Stimulated activated CD8-positive, alpha-beta memory T cell treated with anti-CD3 and anti-CD28 coated beads, Interleukin-15, amount 100 ng/mL, for 1 hour (primary cell): Measurements from ENCODE around the gene GCC1.
"Not testable (repeated sequence)": the region's sequence is repeated elsewhere in the genome, so short reads cannot be mapped to it uniquely, and the experiment has no call there.

Experiments
- DNase-seq: peaks from one replicate; pipeline ENCODE4 v3.0.0-alpha.2; 2020; ENCODE audit warnings: low read depth

The GCC1 gene

DNA sequence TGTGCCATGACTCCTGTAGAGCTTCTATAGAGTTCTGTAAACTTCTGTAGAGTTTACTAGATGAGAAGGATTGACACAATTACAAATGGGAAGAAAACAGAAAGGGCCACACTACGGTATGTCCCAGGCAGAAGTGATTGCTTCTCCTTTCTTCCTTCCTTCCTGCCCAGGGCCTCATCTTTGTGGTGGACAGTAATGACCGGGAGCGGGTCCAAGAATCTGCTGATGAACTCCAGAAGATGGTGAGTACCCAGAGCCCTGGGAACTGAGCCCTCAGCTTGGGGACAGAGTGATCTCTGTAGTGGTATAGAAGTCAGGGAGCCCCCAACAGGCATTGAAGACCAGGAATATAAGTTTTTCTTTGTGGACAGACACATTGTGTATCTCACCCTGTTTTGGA is 4.5 kb upstream of the GCC1 start:
- no peak for DNase-seq

DNA sequence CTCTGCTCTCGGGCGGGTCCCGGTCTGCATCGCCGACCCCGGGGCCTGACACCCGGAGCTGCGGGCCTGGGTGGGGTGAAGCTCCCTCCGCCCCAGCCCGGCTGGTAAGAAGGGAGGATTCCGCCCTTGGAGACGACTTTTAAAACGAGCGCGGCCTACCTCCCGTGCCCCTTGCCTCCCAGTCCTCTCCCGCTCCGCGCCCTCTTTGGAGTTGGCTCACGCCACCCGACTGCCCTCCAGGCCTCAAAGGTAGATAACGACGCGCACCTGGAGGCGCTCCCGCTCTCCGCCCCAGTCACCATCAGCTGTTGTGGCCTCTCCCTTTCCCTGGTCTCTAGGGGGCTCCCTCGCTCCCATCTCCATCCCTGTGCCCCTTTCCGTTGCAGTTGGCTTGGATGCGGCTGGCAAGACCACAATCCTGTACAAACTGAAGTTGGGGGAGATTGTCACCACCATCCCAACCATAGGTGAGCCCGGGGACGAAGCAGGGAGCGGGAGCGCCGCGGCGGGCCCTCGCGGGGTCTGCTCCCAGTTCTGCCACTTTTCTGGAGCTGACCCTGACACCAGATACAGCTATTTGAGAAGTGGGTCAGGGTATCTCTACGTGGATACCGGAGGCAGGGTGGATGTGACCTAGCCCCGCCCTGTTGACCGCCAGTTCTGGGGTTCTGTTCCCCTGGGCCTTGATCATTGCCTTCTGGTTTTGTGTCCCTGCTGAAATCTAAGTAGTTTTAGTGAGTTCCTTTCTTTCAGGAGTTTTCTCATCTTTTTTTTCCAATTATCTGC is 3.5 kb upstream of the GCC1 start:
- no peak for DNase-seq

DNA sequence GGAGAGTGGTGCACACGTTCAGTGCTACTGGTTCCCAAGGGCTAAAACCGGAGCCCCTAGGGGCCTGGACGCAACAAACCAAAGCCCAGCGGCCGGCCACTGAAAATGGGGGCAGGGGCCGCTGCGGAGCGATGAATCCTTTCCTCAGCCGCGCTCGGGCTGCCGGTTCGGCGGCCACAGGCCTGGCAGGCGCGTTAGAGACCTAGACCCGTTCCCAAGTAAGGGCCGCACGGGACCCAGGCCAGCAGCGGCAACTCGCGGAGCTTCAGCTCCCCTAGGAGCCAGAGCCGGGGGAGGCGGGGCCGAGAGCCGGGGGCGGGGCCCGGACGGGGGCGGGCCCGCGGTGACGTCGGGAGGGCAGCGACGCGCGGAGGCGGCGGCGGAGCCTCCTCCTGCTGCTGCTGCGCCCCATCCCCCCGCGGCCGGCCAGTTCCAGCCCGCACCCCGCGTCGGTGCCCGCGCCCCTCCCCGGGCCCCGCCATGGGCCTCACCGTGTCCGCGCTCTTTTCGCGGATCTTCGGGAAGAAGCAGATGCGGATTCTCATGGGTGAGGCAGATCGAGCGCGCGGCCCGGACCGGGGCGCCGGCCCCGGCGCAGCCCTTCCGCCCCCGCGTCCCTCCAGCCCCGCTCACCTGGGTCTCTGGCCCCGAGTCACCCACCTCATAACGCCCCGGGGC is 2.8 kb upstream of the GCC1 start, which contains the start of gene ARF5:
Gene ARF5 (plus strand): TSS at position 393 of the 678 bp plus-strand sequence. CDS start 88 bp downstream, at position 481.
- DNase-seq: peak; percentile 76

DNA sequence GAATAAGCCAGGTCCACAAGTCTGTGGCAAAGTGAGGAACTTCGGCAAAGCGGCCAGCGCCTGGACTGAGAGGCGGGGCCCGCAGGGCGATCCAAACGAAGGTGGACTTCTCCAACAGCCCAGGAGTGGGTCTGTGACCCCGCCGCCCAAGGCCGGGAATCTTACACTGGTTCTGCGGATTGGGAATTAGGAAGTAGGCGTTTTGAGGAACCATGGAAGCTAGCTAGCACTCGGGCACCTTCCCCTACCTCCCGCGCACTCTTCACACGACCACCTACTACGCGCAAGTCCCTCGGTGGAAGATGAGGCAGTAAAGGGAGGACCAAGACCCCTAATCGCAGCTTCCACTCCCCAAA is 2.2 kb upstream of the GCC1 start:
- no peak for DNase-seq

DNA sequence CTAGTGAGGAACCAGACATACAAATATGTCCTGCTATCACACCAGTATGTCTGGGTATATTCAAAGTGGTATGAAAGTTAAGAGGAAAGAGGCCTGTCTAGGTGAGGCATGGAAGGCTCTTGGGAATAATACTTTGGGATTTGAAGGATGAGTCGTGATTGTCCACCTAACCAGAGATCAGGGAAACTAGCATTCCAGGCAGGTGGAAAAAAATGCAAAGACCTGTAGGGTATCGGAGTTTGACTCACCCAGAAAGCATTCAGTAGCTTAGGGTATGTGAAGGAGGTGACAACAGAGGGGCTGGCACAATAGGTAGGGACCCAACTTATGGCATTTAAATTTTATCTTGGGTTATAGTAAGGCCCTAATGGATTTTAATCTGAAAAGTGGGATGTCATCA is 950 bp upstream of the GCC1 start:
- DNase-seq: no peak

DNA sequence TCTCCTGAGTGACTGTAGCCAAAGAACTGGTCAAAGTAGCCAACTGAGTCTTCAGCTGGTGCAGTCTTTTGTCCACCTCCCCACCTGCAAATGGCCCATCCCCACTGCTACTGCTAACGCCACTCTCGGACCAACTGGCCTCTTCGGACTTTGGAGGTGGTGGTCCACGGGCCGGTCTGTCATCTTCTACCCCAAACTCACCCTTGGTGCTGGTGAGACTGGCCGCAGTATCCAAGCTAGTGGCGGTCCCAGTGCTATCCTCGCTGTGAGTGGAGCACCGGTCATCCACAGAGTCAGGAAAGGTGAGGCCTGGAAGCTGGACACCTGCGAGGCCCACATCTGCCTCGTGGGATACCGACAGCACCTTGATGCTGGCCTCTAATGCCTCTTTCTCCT is 750 bp downstream of the GCC1 start:
- DNase-seq: no peak

DNA sequence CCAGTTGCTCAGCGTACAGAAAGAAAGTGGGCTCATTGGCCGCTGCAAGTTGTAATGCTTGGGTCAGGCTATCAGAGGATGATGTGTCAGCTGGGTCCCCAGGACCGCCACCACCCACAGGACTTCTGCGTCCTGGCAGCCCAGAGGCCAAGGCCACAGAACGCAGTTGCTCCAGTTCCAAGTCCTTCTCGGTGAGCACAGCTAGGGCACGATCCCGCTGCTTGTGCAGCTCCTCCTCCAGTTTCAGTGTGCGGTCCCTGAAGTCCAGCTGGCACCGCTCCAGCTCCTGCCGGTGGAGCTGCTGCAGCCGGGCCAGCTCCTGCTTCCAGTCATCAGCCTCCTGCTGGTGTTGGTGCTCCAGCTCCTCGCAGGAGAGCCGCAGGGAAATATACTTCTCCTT is 3.0 kb downstream of the GCC1 start:
- no peak for DNase-seq

DNA sequence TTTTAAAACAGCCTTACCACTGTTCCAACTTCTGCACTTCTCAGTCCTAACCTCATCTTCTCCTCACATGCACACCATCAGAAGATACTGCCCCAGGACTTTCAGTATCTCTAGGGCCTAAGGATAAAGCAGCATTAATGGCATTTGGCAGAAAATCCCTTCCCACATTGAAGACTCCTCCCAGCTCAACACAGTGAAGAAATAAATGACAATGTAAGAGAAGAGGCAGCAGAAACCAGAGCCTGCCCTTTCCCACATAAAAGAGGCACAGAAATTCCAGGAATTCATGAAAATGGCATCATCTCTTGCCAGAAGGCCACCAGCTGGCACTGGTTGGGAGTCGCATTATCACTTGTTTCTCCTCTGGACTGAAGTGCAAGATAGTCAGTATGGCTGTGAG is 3.7 kb downstream of the GCC1 start:
- no peak for DNase-seq

DNA sequence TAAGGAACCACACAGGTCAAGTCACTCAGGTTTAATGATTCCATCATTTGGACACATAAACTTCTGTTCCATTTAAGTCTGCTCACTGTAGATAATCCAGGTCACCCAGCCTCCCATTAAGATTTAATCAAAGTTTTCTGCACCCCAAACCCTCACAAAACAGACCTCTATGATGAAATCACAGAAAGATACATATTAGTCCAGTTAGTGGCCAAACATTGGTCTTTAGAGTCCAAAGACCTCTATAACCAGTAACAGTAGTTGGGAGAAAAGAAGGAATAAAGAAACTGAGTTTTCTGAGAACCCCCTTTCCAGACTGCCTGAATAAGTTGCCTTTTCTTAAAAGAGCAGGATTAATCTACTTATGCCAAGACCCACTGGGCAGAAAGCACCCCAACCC is 4.8 kb downstream of the GCC1 start:
- DNase-seq: no peak

DNA sequence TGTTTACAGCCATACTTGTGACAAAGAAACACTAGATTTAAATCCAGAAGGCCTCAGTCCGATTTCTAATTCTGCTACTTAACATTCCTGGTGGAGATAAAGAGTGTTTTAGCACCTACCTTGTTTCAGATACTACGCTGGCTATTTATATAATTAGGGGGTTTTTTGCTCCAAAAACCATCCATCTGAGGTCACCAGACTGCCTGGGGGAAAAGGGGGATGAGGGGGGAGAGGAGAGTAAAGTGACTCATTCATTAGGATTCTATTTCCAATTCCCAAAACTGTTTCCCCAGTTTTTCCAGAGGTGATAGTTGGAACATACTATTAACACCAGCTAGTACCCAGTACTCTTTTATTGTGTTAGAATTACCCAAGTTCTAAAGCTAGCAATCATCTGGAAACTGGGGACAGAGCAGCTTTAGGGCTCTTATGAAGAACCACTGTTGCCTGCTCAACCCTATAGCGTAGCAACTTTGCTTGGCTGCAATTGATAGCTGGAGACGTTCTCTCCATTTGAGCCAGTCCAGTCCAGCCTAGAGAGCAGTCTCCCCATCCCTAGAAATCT is 6.6 kb downstream of the GCC1 start:
- no peak for DNase-seq

DNA sequence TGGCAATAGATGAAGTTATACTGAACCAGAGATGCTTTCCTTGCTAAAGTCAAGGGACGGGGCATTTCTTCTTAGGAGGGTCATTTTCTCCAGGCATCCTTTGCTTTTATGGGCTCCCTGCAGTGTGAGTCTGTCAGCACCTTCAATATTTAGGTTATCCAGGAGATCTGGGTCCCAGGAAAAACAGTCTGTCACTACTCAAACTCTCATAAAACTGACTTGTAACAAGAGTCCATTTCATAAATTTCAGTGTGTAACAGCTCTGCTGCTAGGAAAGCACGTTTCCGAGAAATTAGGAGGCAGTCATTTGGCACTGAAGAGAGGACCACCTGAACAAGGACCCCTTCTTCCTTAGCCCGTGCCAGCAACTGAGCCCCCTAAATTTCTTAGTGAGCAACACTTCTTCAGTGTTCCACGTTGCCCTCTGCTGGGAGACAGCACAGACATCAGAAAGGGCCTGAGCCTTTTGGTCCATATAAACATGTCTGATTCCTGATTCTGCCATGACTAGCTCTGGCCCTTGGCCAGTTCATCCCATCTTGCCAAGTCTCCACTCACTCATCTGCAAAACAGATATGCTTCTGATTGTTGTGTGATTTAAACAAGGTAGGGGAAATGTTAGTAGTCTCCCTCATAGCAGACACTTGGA is 7.2 kb downstream of the GCC1 start:
- no peak for DNase-seq

DNA sequence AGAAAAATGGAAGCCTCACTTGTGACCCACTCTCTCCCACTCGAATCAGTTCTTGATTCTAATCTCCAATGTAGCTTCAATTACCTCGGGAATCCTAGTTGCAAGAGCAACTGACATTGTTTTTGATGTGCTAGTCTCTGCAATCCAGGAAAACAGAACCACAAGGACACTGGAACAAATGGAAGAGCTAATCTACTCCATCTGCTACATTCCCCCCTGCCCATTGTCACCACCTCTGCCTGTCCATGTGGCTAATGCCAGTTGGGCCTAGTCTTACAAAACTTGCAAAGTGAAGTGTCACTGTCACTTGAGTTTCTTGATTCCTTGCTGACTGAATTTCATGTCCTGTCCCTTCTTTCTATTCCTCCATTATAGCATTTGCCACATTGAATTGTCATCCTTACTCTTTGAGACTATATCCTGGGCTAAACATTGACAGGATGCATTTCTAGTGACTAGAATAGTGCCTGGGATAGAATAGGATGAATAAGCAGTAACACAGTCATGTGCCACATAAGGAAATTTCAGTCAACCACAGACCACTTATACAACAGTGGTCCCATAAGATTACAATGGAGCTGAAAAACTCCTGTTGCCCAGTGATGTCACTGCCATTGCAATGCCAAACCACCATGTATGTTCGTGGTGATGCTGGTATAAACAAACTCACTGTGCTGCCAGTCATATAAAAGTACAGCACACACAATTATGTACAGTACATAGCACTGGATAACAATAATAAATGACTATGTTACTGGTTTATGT is 13.5 kb downstream of the GCC1 start:
- no peak for DNase-seq

DNA sequence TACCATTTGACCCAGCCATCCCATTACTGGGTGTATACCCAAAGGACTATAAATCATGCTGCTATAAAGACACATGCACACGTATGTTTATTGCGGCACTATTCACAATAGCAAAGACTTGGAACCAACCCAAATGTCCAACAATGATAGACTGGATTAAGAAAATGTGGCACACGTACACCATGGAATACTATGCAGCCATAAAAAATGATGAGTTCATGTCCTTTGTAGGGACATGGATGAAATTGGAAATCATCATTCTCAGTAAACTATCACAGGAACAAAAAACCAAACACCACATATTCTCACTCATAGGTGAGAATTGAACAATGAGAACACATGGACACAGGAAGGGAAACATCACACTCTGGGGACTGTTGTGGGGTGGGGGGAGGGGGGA is 17.4 kb downstream of the GCC1 start:
- not testable (repeated sequence) for DNase-seq

DNA sequence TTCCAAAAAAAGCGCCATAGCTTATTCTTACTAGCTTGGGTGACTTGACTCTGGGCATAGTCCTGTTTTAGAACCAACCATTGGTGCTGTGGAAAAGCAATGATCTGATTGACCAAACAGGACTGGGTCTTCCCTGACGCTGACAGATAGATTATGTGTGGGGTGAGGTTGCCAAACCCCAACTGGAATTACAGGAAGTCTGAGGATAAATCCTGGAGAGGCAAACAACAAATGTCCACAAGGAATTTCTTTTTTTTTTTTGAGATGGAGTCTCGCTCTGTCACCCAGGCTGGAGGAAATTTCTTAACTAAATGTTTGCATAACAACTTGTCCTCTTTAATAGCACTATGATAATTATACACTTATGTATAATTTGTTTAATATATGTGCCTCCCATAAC is 19.2 kb downstream of the GCC1 start:
- DNase-seq: no peak

DNA sequence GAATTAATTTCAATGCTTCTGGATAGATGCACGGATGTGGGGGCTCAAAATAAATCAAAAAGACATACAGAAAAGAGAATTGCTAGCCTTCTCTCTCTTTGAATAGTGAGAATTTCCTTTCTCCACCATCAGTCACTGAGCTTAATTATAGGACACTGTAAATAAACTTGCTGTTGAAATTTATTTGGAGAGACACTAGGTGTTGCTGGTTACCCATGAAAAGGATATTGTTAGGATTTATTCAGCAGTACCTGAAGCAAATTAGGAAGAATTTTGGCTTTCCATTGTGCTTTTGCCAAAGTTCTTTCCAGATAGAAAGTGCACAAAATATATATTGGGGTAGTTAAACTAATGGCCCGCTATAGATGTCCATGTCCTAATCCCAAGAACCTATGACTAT is 27.6 kb downstream of the GCC1 start:
- DNase-seq: no peak

DNA sequence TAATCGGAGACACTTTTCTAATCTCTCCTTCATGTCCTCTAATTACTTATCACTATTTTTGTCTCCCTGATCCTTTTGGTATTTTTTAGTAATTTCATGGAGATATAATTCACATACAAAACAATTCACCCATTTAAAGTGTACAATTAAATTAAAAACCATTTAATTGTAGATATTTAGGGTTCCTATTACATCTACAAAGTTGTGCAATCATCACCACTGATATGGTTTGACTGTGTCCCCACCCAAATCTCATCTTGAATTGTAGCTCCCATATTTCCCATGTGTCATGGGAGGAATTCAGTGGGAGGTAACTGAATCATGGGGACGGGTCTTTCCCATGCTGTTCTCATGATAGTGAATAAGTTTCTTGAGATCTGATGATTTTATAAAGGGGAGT is 29.0 kb downstream of the GCC1 start:
- no peak for DNase-seq

DNA sequence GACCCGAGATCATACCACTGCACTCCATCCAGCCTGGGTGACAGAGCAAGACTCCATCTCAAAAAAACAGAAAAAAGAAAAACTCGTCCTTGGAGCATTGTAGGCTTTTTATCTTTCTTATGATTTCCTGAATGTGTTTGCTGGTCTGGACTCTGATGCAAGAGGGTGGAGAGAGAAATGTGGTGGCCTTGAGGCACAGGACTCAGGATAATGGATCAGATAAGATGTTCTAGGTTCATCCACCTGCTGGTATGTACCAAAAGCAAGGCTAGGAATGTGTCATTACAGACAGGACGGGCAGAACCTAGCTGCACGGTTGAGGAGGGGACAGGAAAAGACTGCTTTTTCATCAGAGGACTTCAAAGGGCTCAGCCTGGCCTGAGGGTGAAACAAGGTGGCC is 33.5 kb downstream of the GCC1 start:
- DNase-seq: no peak

DNA sequence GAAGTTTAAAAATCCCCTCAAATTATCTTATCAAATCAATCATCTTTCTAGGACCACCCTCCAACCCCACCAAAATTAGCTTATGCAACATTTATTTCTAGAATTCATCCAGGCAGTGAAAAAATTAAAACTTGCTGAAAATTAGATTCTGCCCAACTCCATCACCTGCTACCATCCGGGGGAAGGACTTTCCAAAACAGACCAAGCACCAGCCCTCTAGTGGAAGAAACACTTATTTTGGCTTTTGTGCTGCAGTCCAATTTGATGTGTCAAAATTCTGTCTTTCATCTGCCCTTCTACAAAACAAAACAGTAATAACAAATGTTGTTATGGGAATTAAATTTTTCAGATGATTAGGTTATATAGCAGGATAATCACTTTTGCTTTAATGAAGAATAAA is 35.1 kb downstream of the GCC1 start:
- no peak for DNase-seq

DNA sequence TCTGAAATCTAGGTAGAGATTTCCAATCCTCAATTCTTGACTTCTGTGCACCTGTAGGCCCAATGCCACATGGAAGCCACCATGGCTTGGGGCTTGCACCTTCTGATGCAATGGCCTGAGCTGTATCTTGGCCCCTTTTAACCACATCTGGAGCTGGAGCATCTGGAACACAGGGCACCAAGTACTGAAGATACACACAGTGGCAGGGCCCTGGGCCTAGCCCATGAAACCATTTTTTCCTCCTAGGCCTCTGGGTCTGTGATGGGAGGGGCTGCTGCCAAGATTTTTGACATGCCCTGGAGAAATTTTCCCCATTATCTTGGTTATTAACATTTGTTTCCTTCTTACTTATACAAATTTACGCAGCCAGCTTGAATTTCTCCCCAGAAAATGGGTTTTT is 39.1 kb downstream of the GCC1 start:
- DNase-seq: no peak

DNA sequence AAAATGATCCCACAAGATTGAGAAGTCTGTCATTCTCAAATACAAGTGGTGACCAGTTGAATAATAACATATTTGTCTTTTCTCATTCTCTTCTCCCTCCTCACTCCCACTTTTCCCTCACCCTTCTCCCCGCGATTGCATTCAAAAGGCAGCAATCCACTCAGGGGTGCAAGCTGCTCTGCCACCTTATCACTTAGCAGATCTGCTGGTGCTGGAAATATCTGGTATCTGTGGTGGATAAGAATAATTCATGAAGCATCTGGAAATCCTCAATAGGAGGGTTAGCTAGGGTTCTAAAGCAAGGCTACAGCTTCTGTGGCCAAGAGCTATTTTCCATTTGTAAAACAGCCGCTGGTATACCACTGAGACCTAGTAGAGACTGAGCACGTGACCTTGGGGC is 43.8 kb downstream of the GCC1 start:
- no peak for DNase-seq

DNA sequence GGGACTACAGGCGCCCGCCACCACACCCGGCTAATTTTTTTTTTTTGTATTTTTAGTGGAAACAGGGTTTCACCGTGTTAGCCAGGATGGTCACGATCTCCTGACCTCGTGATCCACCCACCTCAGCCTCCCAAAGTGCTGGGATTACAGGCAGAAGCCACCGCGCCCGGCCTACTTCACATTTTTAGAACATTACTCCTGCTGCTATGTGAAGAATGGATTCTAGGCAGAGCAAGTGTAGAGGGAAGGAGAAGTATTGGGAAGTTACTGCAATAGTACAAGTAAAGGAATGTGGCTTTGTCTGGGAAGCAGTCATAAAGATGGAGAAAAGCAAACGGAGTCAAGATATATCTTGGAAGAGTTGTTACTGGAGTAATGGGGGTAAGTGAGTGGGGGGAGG is 44.9 kb downstream of the GCC1 start:
- not testable (repeated sequence) for DNase-seq

DNA sequence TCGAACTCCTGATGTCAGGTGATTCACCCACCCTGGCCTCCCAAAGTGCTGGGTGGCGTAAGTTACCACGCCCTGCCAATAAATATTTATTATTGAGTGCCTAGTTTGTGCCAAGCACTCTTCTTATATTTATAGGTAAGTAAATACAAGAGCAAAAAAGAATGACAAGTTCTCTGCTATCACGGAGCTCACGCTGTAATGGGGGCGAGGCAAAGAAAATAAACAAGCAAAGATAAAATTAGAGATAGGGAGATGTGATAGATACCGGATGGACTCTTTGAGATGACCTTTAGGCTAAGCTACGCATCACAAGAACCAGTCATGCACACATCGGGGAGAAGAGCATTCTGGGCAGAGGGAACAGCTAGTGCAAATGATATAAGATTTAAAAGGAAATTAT is 46.3 kb downstream of the GCC1 start:
- DNase-seq: no peak
